Measurements from ENCODE around the gene CAMTA1.

GRCh38 chr1:7327849-7328248, 542.6 kb downstream of the CAMTA1 start:
- TF ChIP-seq EP300 (IDR thresholded peaks at IDR 0.05) (no peak), POLR2A (IDR thresholded peaks at IDR 0.05) (no peak), CTCF (IDR thresholded peaks at IDR 0.05) (no peak)
